Skin of body (tissue), 1 donor: ENCODE measurements around the gene SMAD4. TPM values are rescaled to one million over a fixed set of nuclear protein-coding genes. Genes with fewer than 3 reads are reported as not detected.

Source experiments
- total RNA-seq: library from RNA; depleted of rRNA; stranded (reverse); fragments of >200 nt; gene quantifications from one replicate; pipeline ENCODE4 v1.2.3, GENCODE V29; 2014

SMAD4 gene
- total RNA-seq, 1 donor from 2014 or later, result 60.3 TPM

Other genes with a start within 250 kb of the SMAD4 start
- gene MRO, start 210.2 kb upstream of the SMAD4 start, total RNA-seq, result 0.30 TPM
- 31.3 TPM for gene ME2, start 151.1 kb upstream of the SMAD4 start, total RNA-seq
- gene ELAC1, start 62.2 kb upstream of the SMAD4 start, total RNA-seq, result 3.5 TPM
- 38.6 TPM for gene MEX3C, start 167.5 kb downstream of the SMAD4 start, total RNA-seq